Measurements from ENCODE around the gene TRMU. TPM values are rescaled to one million over a fixed set of nuclear protein-coding genes. Genes with fewer than 3 reads are reported as not detected.

TRMU gene
- polyA plus RNA-seq, 1 donor (not counting 4 experiments of a cell fraction or from before 2014, with no cell fraction given), result 33.6 TPM

- Histone ChIP-seq H4K20me1 (ENCODE audit: control insufficient read depth, extremely low read depth, insufficient read depth, low read length) (no peaks in the 10 kb centered on the region), H3K9me3 (ENCODE audit: control insufficient read depth, low read depth, low read length) (no peaks in the 10 kb centered on the region), H3K4me3 (ENCODE audit: control insufficient read depth in 2 of 3, extremely low read depth in 1 of 3, insufficient read depth in 2 of 3, low read depth in 1 of 3, low read length in 3 of 3) (no peak overlapping the region), H3K9me1 (ENCODE audit: control insufficient read depth, extremely low read depth, insufficient read depth, low read length) (no peaks in the 10 kb centered on the region), H3K9ac (ENCODE audit: control insufficient read depth, extremely low read depth, insufficient read depth, low read length) (no peak overlapping the region), H3K4me2 (ENCODE audit: control insufficient read depth, extremely low read depth, insufficient read depth, low read depth, low read length) (no peak overlapping the region), H3K36me3 (ENCODE audit: control insufficient read depth in 2 of 2, extremely low read depth in 1 of 2, insufficient read depth in 2 of 2, low read length in 2 of 2) (peaks cover 4 to 36% of the 10 kb centered on the region in 2 experiments), H3K27ac (ENCODE audit: control insufficient read depth, insufficient read depth, low read length) (no peak overlapping the region), H2AFZ (ENCODE audit: control insufficient read depth, low read length) (no peak overlapping the region), H3K4me1 (ENCODE audit: control insufficient read depth, extremely low read depth, insufficient read depth, low read length) (no peaks in the 10 kb centered on the region), H3K27me3 (ENCODE audit: control insufficient read depth, extremely low read depth, insufficient read depth, low read length) (no peaks in the 10 kb centered on the region), H3K79me2 (ENCODE audit: control insufficient read depth, insufficient read depth, low read length) (no peaks in the 10 kb centered on the region)
- DNase-seq (ENCODE audit: low read depth, low spot score) (no peak), FAIRE-seq (no peak)
- dilution Hi-C loops (cut with MboI; ENCODE audit: extremely low pct_ligation_motif_present, low sequenced_read_pairs), result no loop called here
- TF ChIP-seq, protein P1, sequence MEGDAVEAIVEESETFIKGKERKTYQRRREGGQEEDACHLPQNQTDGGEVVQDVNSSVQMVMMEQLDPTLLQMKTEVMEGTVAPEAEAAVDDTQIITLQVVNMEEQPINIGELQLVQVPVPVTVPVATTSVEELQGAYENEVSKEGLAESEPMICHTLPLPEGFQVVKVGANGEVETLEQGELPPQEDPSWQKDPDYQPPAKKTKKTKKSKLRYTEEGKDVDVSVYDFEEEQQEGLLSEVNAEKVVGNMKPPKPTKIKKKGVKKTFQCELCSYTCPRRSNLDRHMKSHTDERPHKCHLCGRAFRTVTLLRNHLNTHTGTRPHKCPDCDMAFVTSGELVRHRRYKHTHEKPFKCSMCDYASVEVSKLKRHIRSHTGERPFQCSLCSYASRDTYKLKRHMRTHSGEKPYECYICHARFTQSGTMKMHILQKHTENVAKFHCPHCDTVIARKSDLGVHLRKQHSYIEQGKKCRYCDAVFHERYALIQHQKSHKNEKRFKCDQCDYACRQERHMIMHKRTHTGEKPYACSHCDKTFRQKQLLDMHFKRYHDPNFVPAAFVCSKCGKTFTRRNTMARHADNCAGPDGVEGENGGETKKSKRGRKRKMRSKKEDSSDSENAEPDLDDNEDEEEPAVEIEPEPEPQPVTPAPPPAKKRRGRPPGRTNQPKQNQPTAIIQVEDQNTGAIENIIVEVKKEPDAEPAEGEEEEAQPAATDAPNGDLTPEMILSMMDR (optimal IDR thresholded peaks at IDR 0.05 in 1 of 3, IDR thresholded peaks at IDR 0.05 in 1 of 3, conservative IDR thresholded peaks at IDR 0.05 in 1 of 3; ENCODE audit: extremely low read depth in 1 of 3, insufficient read depth in 2 of 3, low read length in 3 of 3), result no peak
- no peak for TF ChIP-seq EZH2 (IDR thresholded peaks at IDR 0.05; ENCODE audit: low read length)
These were observed 5.9 kb upstream of the TRMU start for GRCh38 chr22:46329616-46330015.

DNA sequence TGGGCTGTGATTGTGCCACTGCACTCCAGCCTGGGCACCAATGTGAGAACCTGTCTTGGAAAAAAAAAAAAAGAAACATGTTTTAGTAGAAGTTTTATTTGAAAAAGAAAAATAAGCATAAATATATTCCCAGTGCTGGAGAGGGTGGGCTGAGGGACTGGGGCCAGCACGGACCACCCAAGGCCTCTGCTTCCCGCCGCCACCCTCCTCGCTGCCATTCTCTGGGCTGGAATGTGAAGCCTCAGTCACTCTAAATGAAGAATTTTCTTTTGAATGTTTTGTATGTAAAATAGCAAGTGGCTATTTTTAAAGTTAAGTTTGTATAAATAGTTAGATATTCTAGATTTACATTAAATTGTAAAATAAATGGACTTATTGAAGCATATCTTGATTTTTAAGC lies 5.1 kb upstream of the TRMU start:
- FAIRE-seq, result no peak
- no peak overlapping the region for H3K4me3 ChIP-seq (ENCODE audit: control insufficient read depth in 2 of 3, extremely low read depth in 1 of 3, insufficient read depth in 2 of 3, low read depth in 1 of 3, low read length in 3 of 3)
- dilution Hi-C loops (cut with MboI; ENCODE audit: extremely low pct_ligation_motif_present, low sequenced_read_pairs), result no loop called here

More for the DNA sequence above, 5.1 kb upstream of the TRMU start:
- Histone ChIP-seq H3K79me2 (ENCODE audit: control insufficient read depth, insufficient read depth, low read length) (no peaks in the 10 kb centered on the region), H3K9me1 (ENCODE audit: control insufficient read depth, extremely low read depth, insufficient read depth, low read length) (no peaks in the 10 kb centered on the region), H3K27me3 (ENCODE audit: control insufficient read depth, extremely low read depth, insufficient read depth, low read length) (no peaks in the 10 kb centered on the region), H4K20me1 (ENCODE audit: control insufficient read depth, extremely low read depth, insufficient read depth, low read length) (no peaks in the 10 kb centered on the region), H2AFZ (ENCODE audit: control insufficient read depth, low read length) (no peak overlapping the region), H3K9me3 (ENCODE audit: control insufficient read depth, low read depth, low read length) (no peaks in the 10 kb centered on the region), H3K36me3 (ENCODE audit: control insufficient read depth in 2 of 2, extremely low read depth in 1 of 2, insufficient read depth in 2 of 2, low read length in 2 of 2) (peaks cover 4 to 32% of the 10 kb centered on the region in 2 experiments), H3K4me1 (ENCODE audit: control insufficient read depth, extremely low read depth, insufficient read depth, low read length) (peaks cover 3% of the 10 kb centered on the region), H3K27ac (ENCODE audit: control insufficient read depth, insufficient read depth, low read length) (no peak overlapping the region), H3K9ac (ENCODE audit: control insufficient read depth, extremely low read depth, insufficient read depth, low read length) (no peak overlapping the region), H3K4me2 (ENCODE audit: control insufficient read depth, extremely low read depth, insufficient read depth, low read depth, low read length) (no peak overlapping the region)
- no peak for DNase-seq (ENCODE audit: low read depth, low spot score)
- TF ChIP-seq EZH2 (IDR thresholded peaks at IDR 0.05; ENCODE audit: low read length), result no peak
- TF ChIP-seq, protein P1 (optimal IDR thresholded peaks at IDR 0.05 in 1 of 3, IDR thresholded peaks at IDR 0.05 in 1 of 3, conservative IDR thresholded peaks at IDR 0.05 in 1 of 3; ENCODE audit: extremely low read depth in 1 of 3, insufficient read depth in 2 of 3, low read length in 3 of 3), result no peak

Data from keratinocyte (primary cell).